NCI-H146 treated with DMSO at 0.1 percent for 48 hours (cell line): Measurements from ENCODE around the gene PITPNC1.
A peak's percentile ranks its signal among the peaks of the same experiment; 100 is the strongest.
"Not testable (repeated sequence)": the region's sequence is repeated elsewhere in the genome, so short reads cannot be mapped to it uniquely, and the experiment has no call there.

Source experiments
- DNase-seq: peaks from one replicate; lab custom pipeline; 2025; ENCODE audit not compliant: unreplicated experiment; lab: John Stamatoyannopoulos, UW

The PITPNC1 gene

GRCh38 chr17:67707442-67707841, 330.4 kb downstream of the PITPNC1 start:
- no peak for DNase-seq

- DNase-seq = no peak
Measured at GRCh38 chr17:67708378-67708777, 331.3 kb downstream of the PITPNC1 start.

- DNase-seq = no peak
Measured at GRCh38 chr17:67711916-67712315, 334.8 kb downstream of the PITPNC1 start.

- no peak for DNase-seq
Measured at GRCh38 chr17:67712375-67712774, 335.3 kb downstream of the PITPNC1 start.

GRCh38 chr17:67713169-67713568, 336.1 kb downstream of the PITPNC1 start:
- DNase-seq = no peak

GRCh38 chr17:67716405-67716798, 339.3 kb downstream of the PITPNC1 start:
- no peak for DNase-seq

- DNase-seq = no peak
Measured at GRCh38 chr17:67717192-67717623, 340.1 kb downstream of the PITPNC1 start.

- peak; percentile 96 for DNase-seq
Measured at GRCh38 chr17:67717624-67718324, 340.7 kb downstream of the PITPNC1 start, which contains the start of gene NOL11. TSS of gene NOL11 (plus strand) at chr17:67717936. CDS start at chr17:67717948, 12 bp downstream.

GRCh38 chr17:67718325-67718941, 341.4 kb downstream of the PITPNC1 start:
- DNase-seq = no peak

GRCh38 chr17:67725373-67725791, 348.3 kb downstream of the PITPNC1 start:
- DNase-seq = no peak

- DNase-seq = no peak
Measured at GRCh38 chr17:67725807-67726206, 348.7 kb downstream of the PITPNC1 start.

GRCh38 chr17:67727152-67728039, 350.3 kb downstream of the PITPNC1 start:
- DNase-seq = not testable (repeated sequence)

- DNase-seq = no peak
Measured at GRCh38 chr17:67729903-67730302, 352.8 kb downstream of the PITPNC1 start.

GRCh38 chr17:67730731-67731130, 353.6 kb downstream of the PITPNC1 start:
- DNase-seq = no peak

GRCh38 chr17:67733449-67733848, 356.4 kb downstream of the PITPNC1 start:
- no peak for DNase-seq

GRCh38 chr17:67737145-67737544, 360.1 kb downstream of the PITPNC1 start:
- DNase-seq = no peak

GRCh38 chr17:67742025-67742424, 364.9 kb downstream of the PITPNC1 start:
- no peak for DNase-seq
